Activated T-cell treated with anti-CD3 and anti-CD28 coated beads, Interleukin-2, amount 50 U/mL, for 24 hours (primary cell): ENCODE measurements around the gene ZNF503.
"Not testable (repeated sequence)": the region's sequence is repeated elsewhere in the genome, so short reads cannot be mapped to it uniquely, and the experiment has no call there.

Experiments
- DNase-seq: peaks from one replicate; pipeline ENCODE4 v3.0.0-alpha.2; 2020
- H3K27ac Mint-ChIP-seq: 2 replicates; pipeline ENCODE4 v1.8.0; 2020; ENCODE audit warnings: mild to moderate bottlenecking, mixed read lengths
- H3K27me3 Mint-ChIP-seq: 2 replicates; pipeline ENCODE4 v1.8.0; 2020; ENCODE audit warnings: mixed read lengths
- H3K36me3 Mint-ChIP-seq: 2 replicates; pipeline ENCODE4 v1.8.0; 2020; ENCODE audit warnings: low read depth, mixed read lengths
- H3K4me1 Mint-ChIP-seq: 2 replicates; pipeline ENCODE4 v1.8.0; 2020; ENCODE audit warnings: low read depth, mixed read lengths
- H3K4me3 Mint-ChIP-seq: 2 replicates; pipeline ENCODE4 v1.8.0; 2020; ENCODE audit warnings: mild to moderate bottlenecking, moderate library complexity, mixed read lengths
- H3K9me3 Mint-ChIP-seq: 2 replicates; pipeline ENCODE4 v1.8.0; 2020; ENCODE audit warnings: mixed read lengths

Gene ZNF503

GRCh38 chr10:75371010-75371409 lies 30.6 kb downstream of the ZNF503 start:
- Mint-ChIP-seq H3K27me3 (peaks cover 22% of the 10 kb centered on the region), H3K4me1 (no peaks in the 10 kb centered on the region), H3K36me3 (no peaks in the 10 kb centered on the region), H3K4me3 (no peak overlapping the region), H3K9me3 (peaks cover 8% of the 10 kb centered on the region), H3K27ac (no peak overlapping the region)
- DNase-seq, result no peak

DNA sequence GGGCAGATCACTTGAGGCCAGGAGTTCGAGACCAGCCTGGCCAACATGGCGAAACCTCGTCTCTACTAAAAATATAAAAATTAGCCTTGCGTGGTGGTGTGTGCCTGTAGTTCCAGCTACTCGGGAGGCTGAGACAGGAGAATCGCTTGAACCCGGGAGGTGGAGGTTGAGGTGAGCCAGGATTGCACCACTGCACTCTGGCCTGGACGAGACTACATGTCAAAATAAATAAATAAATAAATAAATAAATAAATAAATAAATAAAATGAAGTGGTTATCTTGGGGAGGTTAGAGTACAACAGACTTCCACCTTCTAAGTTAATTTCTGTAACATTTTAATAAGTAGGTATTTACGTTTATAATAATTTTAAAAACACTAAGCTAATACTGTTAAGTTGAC lies 31.7 kb downstream of the ZNF503 start:
- not testable (repeated sequence) for H3K27ac Mint-ChIP-seq, H3K9me3 Mint-ChIP-seq
- H3K27me3 Mint-ChIP-seq, result peaks cover 23% of the 10 kb centered on the region

GRCh38 chr10:75367901-75368300 lies 33.7 kb downstream of the ZNF503 start:
- H3K36me3 Mint-ChIP-seq, result no peaks in the 10 kb centered on the region
- no peaks in the 10 kb centered on the region for H3K4me1 Mint-ChIP-seq
- H3K27me3 Mint-ChIP-seq, result peaks cover 20% of the 10 kb centered on the region
- no peak for DNase-seq
- no peak overlapping the region for H3K27ac Mint-ChIP-seq
- H3K4me3 Mint-ChIP-seq, result no peak overlapping the region
- H3K9me3 Mint-ChIP-seq, result peaks cover 8% of the 10 kb centered on the region

More for the DNA sequence above, 31.7 kb downstream of the ZNF503 start:
- H3K4me1 Mint-ChIP-seq, DNase-seq, H3K4me3 Mint-ChIP-seq, H3K36me3 Mint-ChIP-seq: not testable (repeated sequence)

- no peaks in the 10 kb centered on the region for H3K36me3 Mint-ChIP-seq
- no peak overlapping the region for H3K27ac Mint-ChIP-seq
- no peaks in the 10 kb centered on the region for H3K4me1 Mint-ChIP-seq
- H3K9me3 Mint-ChIP-seq, result peaks cover 8% of the 10 kb centered on the region
- no peak for DNase-seq
- H3K27me3 Mint-ChIP-seq, result peaks cover 19% of the 10 kb centered on the region
- H3K4me3 Mint-ChIP-seq, result no peak overlapping the region
These were observed 34.5 kb downstream of the ZNF503 start for GRCh38 chr10:75367021-75367487.

DNA sequence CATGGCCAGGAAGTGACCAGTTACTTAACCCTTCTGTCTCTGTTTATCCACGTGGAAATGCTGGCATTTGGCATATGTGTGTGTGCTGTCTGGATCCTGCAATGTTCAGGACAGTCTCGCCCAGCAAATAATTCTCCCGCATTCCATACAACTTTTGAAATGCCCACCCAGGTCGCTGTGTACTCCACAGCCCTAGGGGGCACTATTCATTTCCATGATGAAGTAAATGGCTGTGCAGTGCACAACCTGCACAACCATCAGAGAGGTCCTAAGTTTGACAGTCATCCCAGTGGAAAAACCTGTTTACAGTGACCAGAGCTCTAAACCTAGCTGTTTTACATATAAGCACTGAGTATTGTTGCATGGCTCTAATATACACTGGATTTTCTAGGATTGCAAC lies 38.1 kb downstream of the ZNF503 start:
- no peaks in the 10 kb centered on the region for H3K36me3 Mint-ChIP-seq
- no peak overlapping the region for H3K4me3 Mint-ChIP-seq
- H3K27ac Mint-ChIP-seq, result no peak overlapping the region
- no peaks in the 10 kb centered on the region for H3K4me1 Mint-ChIP-seq
- H3K9me3 Mint-ChIP-seq, result no peaks in the 10 kb centered on the region
- DNase-seq, result no peak
- peaks cover 13% of the 10 kb centered on the region for H3K27me3 Mint-ChIP-seq

- H3K4me1 Mint-ChIP-seq, result not testable (repeated sequence)
These were observed 41.7 kb downstream of the ZNF503 start for GRCh38 chr10:75359876-75360275.

DNA sequence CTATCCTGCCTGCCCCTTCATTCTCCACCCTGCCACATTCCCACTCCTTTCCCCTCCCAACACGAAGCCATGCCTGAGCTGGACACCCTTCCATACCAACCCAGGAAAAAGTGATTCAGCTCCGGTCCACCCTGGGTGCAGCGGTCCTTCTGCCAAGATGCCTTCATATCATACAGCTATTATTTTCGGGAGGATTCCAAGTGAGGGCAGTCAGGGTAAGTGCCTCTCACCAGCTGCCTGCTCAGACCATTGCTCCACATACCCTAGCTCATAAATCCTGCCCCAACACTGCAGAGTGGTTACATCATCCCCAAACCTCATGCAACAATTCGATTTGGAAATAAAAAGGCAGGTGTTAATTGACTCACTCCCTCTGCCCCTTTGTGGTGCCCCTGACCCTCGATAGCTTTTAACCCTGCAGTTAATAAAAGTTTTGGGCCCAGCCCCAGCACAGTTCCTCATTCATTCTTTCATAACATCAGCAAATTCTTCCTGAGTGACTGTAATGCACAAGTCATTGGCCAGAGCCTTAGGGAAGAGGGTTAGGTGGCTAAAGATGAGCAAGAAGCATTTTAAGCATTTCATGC lies 42.6 kb downstream of the ZNF503 start:
- DNase-seq, result no peak
- Mint-ChIP-seq H3K36me3 (no peaks in the 10 kb centered on the region), H3K9me3 (peaks cover 4% of the 10 kb centered on the region), H3K27ac (no peak overlapping the region), H3K4me1 (no peaks in the 10 kb centered on the region), H3K27me3 (peaks cover 8% of the 10 kb centered on the region), H3K4me3 (no peak overlapping the region)

More at GRCh38 chr10:75359876-75360275, 41.7 kb downstream of the ZNF503 start:
- H3K36me3 Mint-ChIP-seq, DNase-seq, H3K9me3 Mint-ChIP-seq, H3K4me3 Mint-ChIP-seq, H3K27ac Mint-ChIP-seq, H3K27me3 Mint-ChIP-seq: not testable (repeated sequence)

- H3K9me3 Mint-ChIP-seq, result peaks cover 4% of the 10 kb centered on the region
- no peaks in the 10 kb centered on the region for H3K4me1 Mint-ChIP-seq
- H3K27me3 Mint-ChIP-seq, result peaks cover 10% of the 10 kb centered on the region
- no peak overlapping the region for H3K27ac Mint-ChIP-seq
- no peak for DNase-seq
- no peaks in the 10 kb centered on the region for H3K36me3 Mint-ChIP-seq
- no peak overlapping the region for H3K4me3 Mint-ChIP-seq
These were observed 43.4 kb downstream of the ZNF503 start for GRCh38 chr10:75358132-75358531.

- Mint-ChIP-seq H3K4me1 (no peaks in the 10 kb centered on the region), H3K4me3 (no peak overlapping the region), H3K9me3 (peaks cover 4% of the 10 kb centered on the region)
These were observed 44.1 kb downstream of the ZNF503 start for GRCh38 chr10:75357500-75357899.

DNA sequence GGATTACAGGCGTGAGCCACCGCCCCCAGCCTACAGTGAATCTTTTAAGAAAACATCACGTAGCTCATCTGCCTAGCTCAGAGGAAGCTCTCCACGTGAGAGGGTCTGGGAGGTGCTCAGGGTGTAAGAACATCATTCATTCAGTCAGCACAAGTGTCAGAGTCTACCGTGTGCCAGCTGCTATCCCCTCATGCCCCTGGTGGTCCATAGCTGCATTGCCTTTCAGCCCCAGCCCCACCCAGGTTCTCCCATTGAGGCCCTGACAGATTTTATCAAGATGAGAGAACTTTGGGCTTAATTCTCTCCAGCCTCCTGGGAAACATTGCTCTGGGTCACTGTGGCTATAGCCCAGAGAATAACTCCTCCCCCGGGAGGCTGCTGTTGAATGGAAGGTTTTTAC lies 45.1 kb downstream of the ZNF503 start:
- Mint-ChIP-seq H3K27ac (no peak overlapping the region), H3K4me1 (no peaks in the 10 kb centered on the region), H3K9me3 (peaks cover 4% of the 10 kb centered on the region), H3K27me3 (peaks cover 8% of the 10 kb centered on the region), H3K36me3 (no peaks in the 10 kb centered on the region), H3K4me3 (no peak overlapping the region)
- no peak for DNase-seq

More at GRCh38 chr10:75357500-75357899, 44.1 kb downstream of the ZNF503 start:
- Mint-ChIP-seq H3K27me3 (peaks cover 8% of the 10 kb centered on the region), H3K27ac (no peak overlapping the region), H3K36me3 (no peaks in the 10 kb centered on the region)
- no peak for DNase-seq

GRCh38 chr10:75355706-75356105 lies 45.9 kb downstream of the ZNF503 start:
- no peak for DNase-seq
- no peak overlapping the region for H3K27ac Mint-ChIP-seq
- no peaks in the 10 kb centered on the region for H3K4me1 Mint-ChIP-seq
- no peak overlapping the region for H3K4me3 Mint-ChIP-seq
- no peaks in the 10 kb centered on the region for H3K36me3 Mint-ChIP-seq
- H3K9me3 Mint-ChIP-seq, result peaks cover 4% of the 10 kb centered on the region
- H3K27me3 Mint-ChIP-seq, result peaks cover 8% of the 10 kb centered on the region

DNA sequence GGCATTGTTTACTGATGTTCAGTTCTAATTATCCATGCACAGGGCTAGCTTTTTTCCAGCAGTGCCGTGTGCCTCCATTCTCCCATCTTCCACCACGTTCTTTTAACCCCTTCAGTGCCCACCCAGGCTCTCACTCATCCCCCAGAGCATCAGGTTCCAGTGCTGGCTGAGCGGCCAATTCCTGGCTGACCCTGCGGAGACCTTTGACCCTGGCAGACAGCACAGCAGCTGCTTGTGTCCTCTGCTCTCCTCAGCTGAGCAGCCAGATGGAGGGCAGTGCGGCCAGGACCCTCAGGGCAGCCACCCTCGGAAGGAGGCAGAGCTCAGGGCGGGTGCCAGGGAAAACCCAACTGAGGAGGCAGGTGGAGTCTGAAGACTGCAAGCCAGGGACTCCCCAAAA lies 48.4 kb downstream of the ZNF503 start:
- no peak overlapping the region for H3K4me3 Mint-ChIP-seq
- no peaks in the 10 kb centered on the region for H3K36me3 Mint-ChIP-seq
- peaks cover 8% of the 10 kb centered on the region for H3K27me3 Mint-ChIP-seq
- DNase-seq, result no peak
- peaks cover 4% of the 10 kb centered on the region for H3K9me3 Mint-ChIP-seq
- no peak overlapping the region for H3K27ac Mint-ChIP-seq
- no peaks in the 10 kb centered on the region for H3K4me1 Mint-ChIP-seq

GRCh38 chr10:75352650-75353049 lies 48.9 kb downstream of the ZNF503 start:
- Mint-ChIP-seq H3K27me3 (peaks cover 8% of the 10 kb centered on the region), H3K9me3 (peaks cover 4% of the 10 kb centered on the region), H3K36me3 (no peaks in the 10 kb centered on the region), H3K27ac (no peak overlapping the region), H3K4me3 (no peak overlapping the region), H3K4me1 (no peaks in the 10 kb centered on the region)
- DNase-seq, result no peak

DNA sequence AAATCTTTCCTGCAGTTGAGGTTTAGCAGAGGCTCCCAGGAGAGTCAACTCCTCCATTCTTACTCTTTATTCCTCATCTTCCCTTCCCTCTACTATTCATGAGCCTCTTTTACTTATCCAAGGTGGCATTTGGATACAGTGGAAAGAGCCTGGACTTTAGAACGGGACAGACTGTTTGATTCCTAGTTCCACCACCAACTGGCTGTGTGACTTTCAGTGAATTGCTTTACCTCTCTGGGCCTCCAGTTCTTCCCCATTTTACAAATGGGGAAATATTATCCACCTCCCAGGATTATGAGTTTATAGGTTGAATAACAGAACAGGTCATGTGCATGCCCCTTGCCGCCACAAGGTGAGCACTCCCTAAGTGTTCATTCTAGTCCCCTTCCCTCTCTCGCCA lies 49.9 kb downstream of the ZNF503 start:
- DNase-seq, result no peak
- H3K4me1 Mint-ChIP-seq, result no peaks in the 10 kb centered on the region
- H3K27ac Mint-ChIP-seq, result no peak overlapping the region
- H3K27me3 Mint-ChIP-seq, result peaks cover 8% of the 10 kb centered on the region
- no peak overlapping the region for H3K4me3 Mint-ChIP-seq
- H3K9me3 Mint-ChIP-seq, result peaks cover 4% of the 10 kb centered on the region
- H3K36me3 Mint-ChIP-seq, result no peaks in the 10 kb centered on the region

- no peak for DNase-seq
- H3K36me3 Mint-ChIP-seq, result no peaks in the 10 kb centered on the region
- H3K9me3 Mint-ChIP-seq, result peaks cover 2% of the 10 kb centered on the region
- no peak overlapping the region for H3K4me3 Mint-ChIP-seq
- no peak overlapping the region for H3K27ac Mint-ChIP-seq
- H3K4me1 Mint-ChIP-seq, result no peaks in the 10 kb centered on the region
- peaks cover 8% of the 10 kb centered on the region for H3K27me3 Mint-ChIP-seq
These were observed 50.8 kb downstream of the ZNF503 start for GRCh38 chr10:75350791-75351190.
